C4-2B (cell line): Measurements from ENCODE around the gene LUC7L3.
"Not testable (repeated sequence)": the region's sequence is repeated elsewhere in the genome, so short reads cannot be mapped to it uniquely, and the experiment has no call there.

Experiments
- CTCF ChIP-seq: fragments of 450-650 bp; conservative IDR thresholded peaks from 2 replicates; pipeline ENCODE4 v1.5.1; 2017; ENCODE audit warnings: mild to moderate bottlenecking
- ZFX ChIP-seq: fragments of 450-650 bp; IDR thresholded peaks from 2 replicates; pipeline ENCODE4 v1.6.1; 2017

GRCh38 chr17:50709053-50709452, 10.3 kb upstream of the LUC7L3 start:
- not testable (repeated sequence) for TF ChIP-seq CTCF, ZFX
